HepG2 (cell line): ENCODE measurements around the gene C2orf74.
"Not testable (repeated sequence)": the region's sequence is repeated elsewhere in the genome, so short reads cannot be mapped to it uniquely, and the experiment has no call there.

Experiments used
- BHLHE40 ChIP-seq: IDR thresholded peaks from 2 replicates; pipeline ENCODE4 v1.6.1; 2011; ENCODE audit warnings: low read length, improper control_type of control experiment
- EZH2 ChIP-seq: conservative IDR thresholded peaks from 2 replicates; pipeline ENCODE4 v1.6.1; 2012; ENCODE audit warnings: mild to moderate bottlenecking, low read depth, low read length, moderate library complexity
- FOXJ3 ChIP-seq: sonication (generic); formaldehyde crosslinking; IDR thresholded peaks from 2 replicates; pipeline ENCODE4 v1.4.0; 2020; ENCODE audit warnings: missing genetic modification reagents, mild to moderate bottlenecking, borderline replicate concordance
- THAP11 ChIP-seq: IDR thresholded peaks from 2 replicates; pipeline ENCODE4 v1.6.1; 2016; ENCODE audit warnings: missing biosample characterization, missing genetic modification reagents
- ZNF644 ChIP-seq: IDR thresholded peaks from 2 replicates; pipeline ENCODE4 v1.6.1; 2016; ENCODE audit warnings: low read depth
- ZSCAN20 ChIP-seq: sonication (generic); formaldehyde crosslinking; IDR thresholded peaks from 2 replicates; pipeline ENCODE4 v1.4.0; 2020; ENCODE audit warnings: missing genetic modification reagents, mild to moderate bottlenecking, borderline replicate concordance
- TF ChIP-seq, protein P1 (sequence below): sonication (generic); formaldehyde crosslinking; IDR thresholded peaks from 2 replicates; pipeline ENCODE4 v1.5.0; 2020; ENCODE audit warnings: missing genetic modification reagents
- TF ChIP-seq, protein P2 (sequence below): sonication (generic); formaldehyde crosslinking; IDR thresholded peaks from 2 replicates; pipeline ENCODE4 v1.5.0; 2020; ENCODE audit warnings: mild to moderate bottlenecking, missing genetic modification reagents, moderate library complexity

DNA sequence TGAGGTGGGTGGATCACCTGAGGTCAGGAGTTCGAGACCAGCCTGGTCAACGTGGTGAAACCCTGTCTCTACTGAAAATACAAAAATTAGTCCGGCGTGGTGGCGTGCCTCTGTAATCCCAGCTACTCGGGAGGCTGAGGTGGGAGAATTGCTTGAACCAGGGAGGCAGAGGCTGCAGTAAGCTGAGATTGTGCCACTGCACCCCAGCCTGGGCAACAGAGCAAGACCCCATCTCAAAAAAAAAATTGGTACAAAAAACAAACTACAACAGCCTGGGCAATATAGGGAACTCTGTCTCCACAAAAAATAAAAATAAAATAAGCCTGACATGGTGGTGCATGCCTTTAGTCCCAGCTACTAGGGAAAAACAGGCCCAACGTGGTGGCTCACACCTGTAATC lies 3.1 kb downstream of the C2orf74 start:
- not testable (repeated sequence) for TF ChIP-seq THAP11 (CRISPR knock-in tag); FOXJ3; ZNF644 (CRISPR knock-in tag); ZSCAN20; BHLHE40; EZH2
- TF ChIP-seq, protein P1, sequence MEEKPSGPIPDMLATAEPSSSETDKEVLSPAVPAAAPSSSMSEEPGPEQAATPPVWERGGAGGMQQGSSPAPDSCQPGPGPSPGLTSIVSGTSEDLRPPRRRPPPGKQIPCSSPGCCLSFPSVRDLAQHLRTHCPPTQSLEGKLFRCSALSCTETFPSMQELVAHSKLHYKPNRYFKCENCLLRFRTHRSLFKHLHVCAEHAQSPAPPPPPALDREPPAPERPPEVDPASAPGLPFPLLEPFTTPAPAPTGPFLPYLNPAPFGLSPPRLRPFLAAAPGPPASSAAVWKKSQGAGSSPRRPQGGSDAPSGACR (CRISPR knock-in tag): not testable (repeated sequence)
- TF ChIP-seq, protein P2, sequence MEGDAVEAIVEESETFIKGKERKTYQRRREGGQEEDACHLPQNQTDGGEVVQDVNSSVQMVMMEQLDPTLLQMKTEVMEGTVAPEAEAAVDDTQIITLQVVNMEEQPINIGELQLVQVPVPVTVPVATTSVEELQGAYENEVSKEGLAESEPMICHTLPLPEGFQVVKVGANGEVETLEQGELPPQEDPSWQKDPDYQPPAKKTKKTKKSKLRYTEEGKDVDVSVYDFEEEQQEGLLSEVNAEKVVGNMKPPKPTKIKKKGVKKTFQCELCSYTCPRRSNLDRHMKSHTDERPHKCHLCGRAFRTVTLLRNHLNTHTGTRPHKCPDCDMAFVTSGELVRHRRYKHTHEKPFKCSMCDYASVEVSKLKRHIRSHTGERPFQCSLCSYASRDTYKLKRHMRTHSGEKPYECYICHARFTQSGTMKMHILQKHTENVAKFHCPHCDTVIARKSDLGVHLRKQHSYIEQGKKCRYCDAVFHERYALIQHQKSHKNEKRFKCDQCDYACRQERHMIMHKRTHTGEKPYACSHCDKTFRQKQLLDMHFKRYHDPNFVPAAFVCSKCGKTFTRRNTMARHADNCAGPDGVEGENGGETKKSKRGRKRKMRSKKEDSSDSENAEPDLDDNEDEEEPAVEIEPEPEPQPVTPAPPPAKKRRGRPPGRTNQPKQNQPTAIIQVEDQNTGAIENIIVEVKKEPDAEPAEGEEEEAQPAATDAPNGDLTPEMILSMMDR (CRISPR knock-in tag): not testable (repeated sequence)
